Prostate gland (tissue), 2 donors: ENCODE results near the gene HRCT1.

Source experiments
- POLR2A ChIP-seq: fragments of 450-650 bp; IDR thresholded peaks from one replicate; pipeline ENCODE4 v1.6.1; 2016; ENCODE audit warnings: antibody characterized with exemption, mild to moderate bottlenecking
- TF ChIP-seq, protein P1 (sequence below), 4 experiments: fragments of 200-600 bp in 2 of 4; fragments of 450-650 bp in 2 of 4; sonication (generic) in 2 of 4; IDR thresholded peaks; 1 replicate in 3 of 4; 2 replicates in 1 of 4; pipeline ENCODE4 v1.5.1; 2016 to 2019; ENCODE audit warnings: antibody characterized with exemption in 4 of 4, mild to moderate bottlenecking in 2 of 4, moderate library complexity in 2 of 4

DNA sequence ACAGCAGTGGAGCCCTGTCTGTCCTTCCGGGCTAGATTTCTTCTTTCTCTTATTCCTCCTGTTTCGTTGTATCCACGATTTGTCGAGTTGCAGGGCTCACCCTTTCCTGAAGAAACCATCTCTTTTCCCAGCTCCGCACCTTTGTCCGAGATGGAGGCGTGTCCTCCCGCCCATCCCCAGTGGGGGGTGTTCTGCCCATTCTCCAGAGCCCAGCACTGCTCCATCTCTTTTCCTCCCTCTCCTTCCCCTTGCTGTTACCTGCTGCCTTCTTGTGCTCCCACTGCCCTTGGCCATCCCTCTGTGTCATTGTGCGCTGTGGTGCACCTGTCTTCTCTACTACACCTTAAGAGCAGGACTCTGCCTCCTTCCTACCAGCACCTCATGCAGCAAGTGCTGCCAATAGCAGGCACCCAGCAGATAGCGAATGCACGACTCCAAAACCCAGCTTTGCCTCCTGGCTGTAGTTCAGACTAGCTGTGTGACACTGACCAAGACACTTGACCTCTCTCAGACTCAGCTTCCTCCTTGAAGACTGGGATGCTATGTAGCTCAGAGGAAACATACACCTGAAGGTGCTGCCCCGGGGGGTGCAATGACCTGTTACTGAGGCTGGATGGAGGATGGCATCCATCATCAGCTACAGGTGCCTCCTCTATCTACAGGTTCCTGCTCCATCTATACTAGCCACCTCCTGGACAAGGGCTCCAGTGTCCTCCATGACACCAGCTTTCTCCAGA, 44.7 kb upstream of the HRCT1 start:
- no peak for TF ChIP-seq POLR2A
- TF ChIP-seq, protein P1, sequence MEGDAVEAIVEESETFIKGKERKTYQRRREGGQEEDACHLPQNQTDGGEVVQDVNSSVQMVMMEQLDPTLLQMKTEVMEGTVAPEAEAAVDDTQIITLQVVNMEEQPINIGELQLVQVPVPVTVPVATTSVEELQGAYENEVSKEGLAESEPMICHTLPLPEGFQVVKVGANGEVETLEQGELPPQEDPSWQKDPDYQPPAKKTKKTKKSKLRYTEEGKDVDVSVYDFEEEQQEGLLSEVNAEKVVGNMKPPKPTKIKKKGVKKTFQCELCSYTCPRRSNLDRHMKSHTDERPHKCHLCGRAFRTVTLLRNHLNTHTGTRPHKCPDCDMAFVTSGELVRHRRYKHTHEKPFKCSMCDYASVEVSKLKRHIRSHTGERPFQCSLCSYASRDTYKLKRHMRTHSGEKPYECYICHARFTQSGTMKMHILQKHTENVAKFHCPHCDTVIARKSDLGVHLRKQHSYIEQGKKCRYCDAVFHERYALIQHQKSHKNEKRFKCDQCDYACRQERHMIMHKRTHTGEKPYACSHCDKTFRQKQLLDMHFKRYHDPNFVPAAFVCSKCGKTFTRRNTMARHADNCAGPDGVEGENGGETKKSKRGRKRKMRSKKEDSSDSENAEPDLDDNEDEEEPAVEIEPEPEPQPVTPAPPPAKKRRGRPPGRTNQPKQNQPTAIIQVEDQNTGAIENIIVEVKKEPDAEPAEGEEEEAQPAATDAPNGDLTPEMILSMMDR (IDR thresholded peaks at IDR 0.05), result no peak
